ENCODE data around the gene CBL. TPM values are rescaled to one million over a fixed set of nuclear protein-coding genes. Genes with fewer than 3 reads are reported as not detected.
"Not testable (repeated sequence)": the region's sequence is repeated elsewhere in the genome, so short reads cannot be mapped to it uniquely, and the experiment has no call there.

CBL gene
- 13.8 and 22.8 TPM in 2 replicates for total RNA-seq

- peak; percentile 94 for DNase-seq
These were observed at the start of gene CBL for GRCh38 chr11:119205574-119206510. CBL (plus strand) TSS chr11:119206339; CDS start chr11:119206418, 79 bp downstream.

- no peak for DNase-seq
These were observed 49.6 kb upstream of the CBL start for GRCh38 chr11:119156496-119156895.

- DNase-seq: no peak
These were observed 49.1 kb upstream of the CBL start for GRCh38 chr11:119157063-119157462.

- DNase-seq: no peak
These were observed 47.7 kb upstream of the CBL start for GRCh38 chr11:119158467-119158866.

- DNase-seq: no peak
These were observed 46.0 kb upstream of the CBL start for GRCh38 chr11:119160151-119160550.

GRCh38 chr11:119161871-119162270, 44.3 kb upstream of the CBL start:
- DNase-seq: no peak

- DNase-seq: peak; percentile 59
These were observed 39.6 kb upstream of the CBL start for GRCh38 chr11:119166368-119167076.

- not testable (repeated sequence) for DNase-seq
These were observed 39.1 kb upstream of the CBL start for GRCh38 chr11:119167077-119167458.

GRCh38 chr11:119167933-119168332, 38.2 kb upstream of the CBL start:
- DNase-seq: no peak

GRCh38 chr11:119168471-119169281, 37.5 kb upstream of the CBL start, which contains the start of gene NLRX1:
NLRX1 (plus strand) TSS chr11:119168725; CDS start chr11:119171404, 2,679 bp downstream.
- peak; percentile 94 for DNase-seq

GRCh38 chr11:119169282-119169719, 36.8 kb upstream of the CBL start:
- peak; percentile 50 for DNase-seq

- DNase-seq: peak; percentile 30
These were observed 33.6 kb upstream of the CBL start for GRCh38 chr11:119172513-119172912.

- DNase-seq: no peak
These were observed 32.7 kb upstream of the CBL start for GRCh38 chr11:119173453-119173852.

GRCh38 chr11:119175493-119176077, 30.6 kb upstream of the CBL start:
- DNase-seq: peak; percentile 65

- DNase-seq: peak; percentile 72
These were observed 27.9 kb upstream of the CBL start for GRCh38 chr11:119178166-119178680.

- DNase-seq: no peak
These were observed 26.8 kb upstream of the CBL start for GRCh38 chr11:119179342-119179741.

GRCh38 chr11:119179983-119180382, 26.2 kb upstream of the CBL start:
- DNase-seq: peak; percentile 44

GRCh38 chr11:119180729-119181676, 25.1 kb upstream of the CBL start:
- no peak for DNase-seq

- no peak for DNase-seq
These were observed 24.3 kb upstream of the CBL start for GRCh38 chr11:119181677-119182412.

GRCh38 chr11:119184399-119184798, 21.7 kb upstream of the CBL start:
- not testable (repeated sequence) for DNase-seq
